GM12878 (cell line): Measurements from ENCODE around the gene WWOX. TPM values are rescaled to one million over a fixed set of nuclear protein-coding genes. Genes with fewer than 3 reads are reported as not detected.

ENCODE experiments used
- ATAC-seq: fragments of 200-7000 bp; cut with Tn5 transposase; 3 replicates; pipeline ENCODE4 v1.9.1; 2020; ENCODE audit warnings: mild to moderate bottlenecking, moderate library complexity
- BruUV-seq: library from RNA; stranded (reverse); fragments of 400-500 nt; replicated peaks from 2 replicates; lab custom pipeline; 2021; lab: Mats Ljungman, UMichigan
- CTCF ChIA-PET: fragments of 300-600 bp; sonication (Branson Sonifier 250); formaldehyde crosslinking; extraction: SDS; loops from one replicate; lab custom pipeline; 2021; ENCODE audit warnings: inconsistent platforms; lab: Yijun Ruan, JAX
- POLR2A ChIA-PET: fragments of 350-600 bp; formaldehyde crosslinking; extraction: SDS; loops from one replicate; lab custom pipeline; 2021; ENCODE audit warnings: inconsistent platforms; lab: Charles Lee
- RAD21 ChIA-PET: fragments of 300-600 bp; sonication (Branson Sonifier 250); formaldehyde crosslinking; loops from one replicate; lab custom pipeline; 2023; ENCODE audit warnings: antibody characterized with exemption; ENCODE audit not compliant: unreplicated experiment; lab: Charles Lee
- SMC1A ChIA-PET: fragments of 300-600 bp; sonication (Branson Sonifier 250); formaldehyde crosslinking; loops from one replicate; lab custom pipeline; 2023; ENCODE audit not compliant: unreplicated experiment, uncharacterized antibody; lab: Charles Lee
- DNase-seq: peaks from one replicate; pipeline ENCODE4 v3.0.0-alpha.2; 2011; ENCODE audit warnings: low read depth, low spot score
- FAIRE-seq: peaks from 3 replicates; lab custom pipeline; 2011; peaks lifted over from hg19 to GRCh38; lab: Jason Lieb, UNC
- H2AFZ ChIP-seq: 2 replicates; pipeline ENCODE4 v1.6.0; 2011; ENCODE audit warnings: low read depth, low read length, control low read depth; ENCODE audit not compliant: control insufficient read depth
- H3K27ac ChIP-seq: 2 replicates; pipeline ENCODE4 v1.5.1; 2011; ENCODE audit warnings: control low read depth; ENCODE audit not compliant: control insufficient read depth, insufficient read depth
- H3K27me3 ChIP-seq, 2 experiments: replicated peaks in 1 of 2; 2 replicates each; pipeline versions ENCODE4 v1.6.0 to v1.6.1; 2011; ENCODE audit warnings: low read length in 1 of 2; ENCODE audit not compliant: control insufficient read depth in 2 of 2, insufficient read depth in 2 of 2
- H3K36me3 ChIP-seq, 2 experiments: 2 replicates each; pipeline ENCODE4 v1.5.1; 2011; ENCODE audit warnings: low read length in 1 of 2; ENCODE audit not compliant: control insufficient read depth in 2 of 2, insufficient read depth in 2 of 2
- H3K4me1 ChIP-seq: 2 replicates; pipeline ENCODE4 v1.6.1; 2011; ENCODE audit warnings: mild to moderate bottlenecking, low read length, moderate library complexity, mixed read lengths; ENCODE audit not compliant: control insufficient read depth, insufficient read depth
- H3K4me2 ChIP-seq: 2 replicates; pipeline ENCODE4 v1.6.0; 2011; ENCODE audit warnings: control low read depth; ENCODE audit not compliant: control insufficient read depth, insufficient read depth
- H3K4me3 ChIP-seq: fragments of 200-600 bp; sonication (generic); 2 replicates; pipeline ENCODE4 v1.5.1; 2016
- H3K79me2 ChIP-seq: 2 replicates; pipeline ENCODE4 v1.6.0; 2011; ENCODE audit warnings: low read length; ENCODE audit not compliant: control insufficient read depth, insufficient read depth
- H3K9ac ChIP-seq: 2 replicates; pipeline ENCODE4 v1.8.0; 2011; ENCODE audit warnings: low read length, control low read depth, mixed read lengths; ENCODE audit not compliant: control insufficient read depth, insufficient read depth
- H3K9me3 ChIP-seq: replicated peaks from 3 replicates; pipeline ENCODE4 v1.5.1; 2011; ENCODE audit warnings: mild to moderate bottlenecking, low read length; ENCODE audit not compliant: control insufficient read depth, insufficient read depth
- H4K20me1 ChIP-seq: 2 replicates; pipeline ENCODE4 v1.6.0; 2011; ENCODE audit not compliant: control insufficient read depth, insufficient read depth
- CBFB ChIP-seq: IDR thresholded peaks from 2 replicates; pipeline ENCODE4 v1.6.1; 2016; ENCODE audit warnings: antibody characterized with exemption, low read depth
- CHD4 ChIP-seq: fragments of 200-600 bp; sonication (generic); IDR thresholded peaks from 2 replicates; pipeline ENCODE4 v1.6.1; 2016; ENCODE audit warnings: mild to moderate bottlenecking
- RBBP5 ChIP-seq: fragments of 200-600 bp; sonication (generic); conservative IDR thresholded peaks from 2 replicates; pipeline ENCODE4 v1.6.1; 2016
- SKIL ChIP-seq: fragments of 450-650 bp; IDR thresholded peaks from 2 replicates; pipeline ENCODE4 v1.6.1; 2017; ENCODE audit warnings: mild to moderate bottlenecking, low read depth, inconsistent platforms; ENCODE audit not compliant: poor library complexity, severe bottlenecking
- TAF1 ChIP-seq: IDR thresholded peaks from 2 replicates; pipeline ENCODE4 v1.6.1; 2011; ENCODE audit warnings: mild to moderate bottlenecking, low read depth, low read length, borderline replicate concordance
- WGBS: methylation state at CpG from one replicate; pipeline ENCODE4 v1.1.6; 2016; ENCODE audit warnings: low lambda C conversion rate; ENCODE audit not compliant: insufficient replicate concordance, insufficient coverage; ENCODE audit errors: missing lambda C conversion rate; 5-methylcytosine and 5-hydroxymethylcytosine counted together
- in situ Hi-C: fragments of 300-500 bp; cut with MboI; formaldehyde crosslinking; loops from 9 replicates; pipeline ENCODE4 v1.14.3; 2018; ENCODE audit warnings: mixed read lengths
- intact Hi-C: fragments of 100-400 bp; cut with micrococcal nuclease; formaldehyde crosslinking; loops from one replicate; pipeline ENCODE4 v1.14.2; 2022; ENCODE audit not compliant: unreplicated experiment
- polyA plus RNA-seq, 11 experiments: library from polyadenylated mRNA; depleted of rRNA in 4 of 11; unstranded in 6 of 11; stranded (reverse) in 5 of 11; fragments of >200 nt; fragmentation: Nextera tagmentation in 4 of 11; fragmentation: Illumina TruSeq in 1 of 11; extraction: Ambion mirVana in 4 of 11; extraction: Trizol in 1 of 11; gene quantifications; 1 replicate in 1 of 11; 2 replicates in 10 of 11; pipeline versions ENCODE4 v1.2.1 to v1.2.3, GENCODE V29; 2011 to 2016; ENCODE audit warnings: inconsistent platforms in 2 of 11, missing spikeins in 2 of 11, low read depth in 1 of 11
- total RNA-seq, 4 experiments: library from RNA; depleted of rRNA in 3 of 4; stranded (reverse); fragments of >200 nt in 3 of 4; fragmentation: Illumina TruSeq in 1 of 4; extraction: Trizol in 1 of 4; gene quantifications; 2 replicates each; pipeline versions ENCODE4 v1.2.1 to v1.2.3, GENCODE V29; 2013 to 2021
- TF ChIP-seq, protein P1 (sequence below): IDR thresholded peaks from 2 replicates; pipeline ENCODE4 v1.6.1; 2012; ENCODE audit warnings: low read depth, low read length, improper control_type of control experiment

WWOX gene
- total and polyA plus RNA-seq, 10 of the 15 experiments (the other 5 are each of a cell fraction or from before 2014, with no cell fraction given) = 2.8 to 24.4 (median 17.8) TPM

DNA sequence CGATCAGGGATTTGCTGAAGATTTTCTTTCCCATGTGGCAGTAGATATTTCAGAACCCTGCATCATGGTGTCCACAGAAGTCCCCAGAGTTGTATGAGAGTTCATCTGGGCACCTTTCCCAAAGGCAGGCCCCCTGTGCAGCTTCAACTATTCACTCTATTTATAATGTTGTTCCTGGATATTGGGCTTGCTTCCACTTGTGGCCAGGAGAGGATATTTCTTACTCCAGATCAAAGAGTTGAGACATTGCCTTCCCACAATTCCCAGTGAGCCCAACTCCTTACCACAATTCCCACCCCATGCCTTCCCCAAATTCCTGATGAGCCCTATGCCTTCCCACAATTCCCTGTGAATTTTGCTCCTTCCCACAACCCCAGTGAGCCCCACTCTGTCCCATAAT lies 206.9 kb downstream of the WWOX start:
- Histone ChIP-seq H4K20me1 (no peaks in the 10 kb centered on the region), H3K4me3 (no peak overlapping the region), H3K79me2 (no peaks in the 10 kb centered on the region), H3K9ac (no peak overlapping the region), H3K4me1 (no peaks in the 10 kb centered on the region; the same call in 1 of the 2 replicates), H3K27ac (no peak overlapping the region), H3K36me3 (no peaks in the 10 kb centered on the region), H3K9me3 (no peaks in the 10 kb centered on the region), H3K4me2 (no peak overlapping the region), H2AFZ (no peak overlapping the region), H3K27me3 (no peaks in the 10 kb centered on the region)
- ChIA-PET POLR2A (no interaction called here), CTCF (no interaction called here), RAD21 (no interaction called here), SMC1A (no interaction called here)
- WGBS = 85% methylated on average over 1 of the region's 1 CpG
- DNase-seq (no peak), FAIRE-seq (no peak), ATAC-seq (no peak)
- TF ChIP-seq CHD4 (no peak), CBFB (no peak), TAF1 (no peak), RBBP5 (no peak), SKIL (no peak)
- TF ChIP-seq, protein P1, sequence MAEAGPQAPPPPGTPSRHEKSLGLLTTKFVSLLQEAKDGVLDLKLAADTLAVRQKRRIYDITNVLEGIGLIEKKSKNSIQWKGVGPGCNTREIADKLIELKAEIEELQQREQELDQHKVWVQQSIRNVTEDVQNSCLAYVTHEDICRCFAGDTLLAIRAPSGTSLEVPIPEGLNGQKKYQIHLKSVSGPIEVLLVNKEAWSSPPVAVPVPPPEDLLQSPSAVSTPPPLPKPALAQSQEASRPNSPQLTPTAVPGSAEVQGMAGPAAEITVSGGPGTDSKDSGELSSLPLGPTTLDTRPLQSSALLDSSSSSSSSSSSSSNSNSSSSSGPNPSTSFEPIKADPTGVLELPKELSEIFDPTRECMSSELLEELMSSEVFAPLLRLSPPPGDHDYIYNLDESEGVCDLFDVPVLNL = no peak
- no TSS peak for BruUV-seq
- in situ Hi-C loops (no loop called here), intact Hi-C loops (no loop called here)
